IPS-18a (cell line): ENCODE results near the gene MRPL58.
"Not testable (repeated sequence)": the region's sequence is repeated elsewhere in the genome, so short reads cannot be mapped to it uniquely, and the experiment has no call there.

Experiments
- H3K27ac ChIP-seq: one replicate; pipeline ENCODE4 v1.5.1; 2013; ENCODE audit warnings: low read length
- H3K27me3 ChIP-seq: one replicate; pipeline ENCODE4 v1.6.1; 2013; ENCODE audit warnings: mild to moderate bottlenecking, low read length; ENCODE audit not compliant: control insufficient read depth, insufficient read depth
- H3K36me3 ChIP-seq: one replicate; pipeline ENCODE4 v1.6.1; 2013; ENCODE audit warnings: low read depth, low read length; ENCODE audit not compliant: control insufficient read depth
- H3K4me1 ChIP-seq: one replicate; pipeline ENCODE4 v1.6.1; 2013; ENCODE audit warnings: low read depth, low read length; ENCODE audit not compliant: control insufficient read depth
- H3K4me3 ChIP-seq: one replicate; pipeline ENCODE4 v1.5.1; 2013; ENCODE audit warnings: low read length
- H3K9ac ChIP-seq: one replicate; pipeline ENCODE4 v1.6.1; 2013; ENCODE audit warnings: mild to moderate bottlenecking, low read length, moderate library complexity
- H3K9me3 ChIP-seq: one replicate; pipeline ENCODE4 v1.6.1; 2013; ENCODE audit warnings: low read depth, low read length; ENCODE audit not compliant: control insufficient read depth

Gene MRPL58

DNA sequence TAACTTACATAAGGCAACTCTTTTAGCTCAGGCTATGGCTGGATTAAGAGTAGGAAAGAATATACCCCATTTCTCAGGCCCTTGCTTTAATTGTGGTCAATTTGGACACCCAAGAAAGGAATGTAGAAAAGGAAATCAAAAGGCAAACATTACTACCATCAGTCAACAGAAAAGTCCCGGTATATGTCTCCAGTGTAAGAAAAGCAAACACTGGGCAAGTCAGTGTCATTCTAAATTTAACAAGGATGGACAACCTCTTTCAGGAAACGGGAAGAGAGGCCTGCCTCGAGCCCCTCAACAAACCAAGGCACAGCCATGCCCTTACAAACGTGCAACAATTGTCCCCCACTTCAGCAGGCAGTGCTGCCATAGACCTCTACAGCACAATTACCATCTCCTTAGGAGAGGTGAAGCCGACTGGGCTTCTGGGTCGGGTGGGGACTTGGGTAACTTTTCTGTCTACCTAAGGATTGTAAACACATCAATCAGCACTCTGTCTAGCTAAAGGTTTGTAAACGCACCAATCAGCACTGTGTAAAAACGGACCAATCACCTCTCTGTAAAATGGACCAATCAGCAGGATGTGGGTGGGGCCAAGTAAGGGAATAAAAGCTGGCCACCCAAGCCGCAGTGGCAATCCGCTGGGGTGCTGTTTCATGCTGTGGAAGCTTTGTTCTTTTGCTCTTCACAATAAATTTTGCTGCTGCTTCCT lies 12.4 kb downstream of the MRPL58 start:
- H3K9me3 ChIP-seq, result no peaks in the 10 kb centered on the region
- H3K27ac ChIP-seq, result no peak overlapping the region
- no peaks in the 10 kb centered on the region for H3K27me3 ChIP-seq
- no peak overlapping the region for H3K4me3 ChIP-seq
- H3K4me1 ChIP-seq, result no peaks in the 10 kb centered on the region
- H3K9ac ChIP-seq, result no peak overlapping the region
- peaks cover 21% of the 10 kb centered on the region for H3K36me3 ChIP-seq

DNA sequence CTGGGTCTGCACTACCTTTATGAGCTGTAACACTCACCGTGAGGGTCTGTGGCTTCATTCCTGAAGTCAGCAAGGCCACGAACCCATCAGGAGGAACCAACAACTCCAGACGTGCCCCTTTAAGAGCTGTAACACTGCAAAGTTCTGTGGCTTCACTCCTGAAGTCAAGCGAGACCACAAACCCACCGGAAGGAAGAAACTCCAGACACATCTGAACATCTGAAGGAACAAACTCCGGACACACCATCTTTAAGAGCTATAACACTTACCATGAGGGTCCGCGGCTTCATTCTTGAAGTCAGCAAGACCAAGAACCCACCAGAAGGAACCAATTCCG lies 12.9 kb downstream of the MRPL58 start:
- not testable (repeated sequence) for H3K27ac ChIP-seq, H3K9ac ChIP-seq, H3K27me3 ChIP-seq, H3K9me3 ChIP-seq, H3K4me3 ChIP-seq, H3K4me1 ChIP-seq
- H3K36me3 ChIP-seq, result peaks cover 17% of the 10 kb centered on the region

GRCh38 chr17:75026650-75027049 lies 14.2 kb downstream of the MRPL58 start:
- not testable (repeated sequence) for H3K27me3 ChIP-seq

DNA sequence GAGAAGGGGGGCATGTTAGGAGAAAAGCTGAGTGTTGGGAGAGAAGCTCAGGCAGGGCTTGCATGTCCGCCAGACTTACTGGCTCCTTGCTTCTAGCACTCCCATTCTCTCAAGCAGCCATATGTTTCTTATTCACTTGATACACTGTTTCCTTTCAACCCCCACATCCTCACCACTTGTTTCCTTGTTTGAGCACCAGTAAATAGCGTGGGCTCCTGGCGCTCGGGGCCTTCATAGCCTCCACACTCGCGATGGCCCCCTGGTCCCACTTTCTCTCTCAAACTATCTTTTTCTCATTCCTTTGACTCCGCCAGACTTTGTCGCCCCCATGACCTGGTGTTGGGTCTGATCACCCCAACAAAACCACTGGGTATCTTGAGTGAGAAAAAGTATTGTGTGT lies 17.7 kb downstream of the MRPL58 start:
- Histone ChIP-seq H3K4me1 (no peaks in the 10 kb centered on the region), H3K9ac (no peak overlapping the region), H3K27me3 (no peaks in the 10 kb centered on the region), H3K9me3 (peaks cover 3% of the 10 kb centered on the region), H3K36me3 (no peaks in the 10 kb centered on the region), H3K4me3 (no peak overlapping the region), H3K27ac (no peak overlapping the region)

More at GRCh38 chr17:75026650-75027049, 14.2 kb downstream of the MRPL58 start:
- H3K27ac ChIP-seq, H3K4me1 ChIP-seq, H3K9me3 ChIP-seq, H3K36me3 ChIP-seq, H3K4me3 ChIP-seq, H3K9ac ChIP-seq: not testable (repeated sequence)

DNA sequence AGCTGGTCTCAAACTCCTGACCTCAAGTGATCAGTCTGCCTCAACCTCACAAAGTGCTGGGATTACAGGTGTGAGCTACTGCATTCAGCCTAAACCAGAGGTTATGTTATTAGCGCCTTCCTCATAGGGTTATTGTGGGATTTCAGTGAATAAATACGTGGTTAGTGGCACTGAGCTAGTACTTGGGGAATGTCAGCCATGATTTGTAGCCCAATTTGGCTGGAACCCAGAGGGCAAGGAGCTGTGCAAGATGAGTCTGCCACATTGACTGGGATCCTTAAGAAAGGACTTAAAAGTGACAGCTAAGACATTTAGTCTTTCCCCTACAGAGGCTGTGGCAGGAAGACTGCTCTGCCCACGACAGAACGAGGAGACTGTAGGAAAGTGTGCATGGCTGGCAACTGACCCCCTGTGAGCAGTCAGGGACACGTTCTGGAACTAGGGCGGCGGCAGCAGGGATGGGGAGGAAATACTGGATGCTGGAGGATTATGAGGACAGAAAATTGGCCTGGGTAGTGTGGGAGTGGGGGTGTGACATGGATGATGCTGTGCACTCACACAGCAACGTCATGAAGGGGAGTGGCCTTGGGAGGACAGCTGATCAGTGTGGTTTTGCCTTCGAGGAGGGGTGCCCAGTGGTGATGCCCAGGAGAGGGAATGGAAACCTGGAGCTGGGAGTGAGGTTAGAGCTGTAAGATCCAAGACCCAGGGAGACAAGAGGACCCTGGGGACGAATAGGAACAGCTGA lies 19.7 kb downstream of the MRPL58 start:
- Histone ChIP-seq H3K9ac (no peak overlapping the region), H3K27ac (no peak overlapping the region), H3K36me3 (no peaks in the 10 kb centered on the region), H3K4me3 (no peak overlapping the region), H3K9me3 (peaks cover 3% of the 10 kb centered on the region), H3K4me1 (peaks cover 5% of the 10 kb centered on the region), H3K27me3 (no peaks in the 10 kb centered on the region)

- H3K9me3 ChIP-seq, result peaks cover 3% of the 10 kb centered on the region
- no peak overlapping the region for H3K27ac ChIP-seq
- H3K4me3 ChIP-seq, result peak overlapping the region; percentile 90
- peaks cover 5% of the 10 kb centered on the region for H3K4me1 ChIP-seq
- H3K27me3 ChIP-seq, result no peaks in the 10 kb centered on the region
- H3K9ac ChIP-seq, result no peak overlapping the region
- H3K36me3 ChIP-seq, result peaks cover 5% of the 10 kb centered on the region
Measured at GRCh38 chr17:75032720-75033280, 20.3 kb downstream of the MRPL58 start.

DNA sequence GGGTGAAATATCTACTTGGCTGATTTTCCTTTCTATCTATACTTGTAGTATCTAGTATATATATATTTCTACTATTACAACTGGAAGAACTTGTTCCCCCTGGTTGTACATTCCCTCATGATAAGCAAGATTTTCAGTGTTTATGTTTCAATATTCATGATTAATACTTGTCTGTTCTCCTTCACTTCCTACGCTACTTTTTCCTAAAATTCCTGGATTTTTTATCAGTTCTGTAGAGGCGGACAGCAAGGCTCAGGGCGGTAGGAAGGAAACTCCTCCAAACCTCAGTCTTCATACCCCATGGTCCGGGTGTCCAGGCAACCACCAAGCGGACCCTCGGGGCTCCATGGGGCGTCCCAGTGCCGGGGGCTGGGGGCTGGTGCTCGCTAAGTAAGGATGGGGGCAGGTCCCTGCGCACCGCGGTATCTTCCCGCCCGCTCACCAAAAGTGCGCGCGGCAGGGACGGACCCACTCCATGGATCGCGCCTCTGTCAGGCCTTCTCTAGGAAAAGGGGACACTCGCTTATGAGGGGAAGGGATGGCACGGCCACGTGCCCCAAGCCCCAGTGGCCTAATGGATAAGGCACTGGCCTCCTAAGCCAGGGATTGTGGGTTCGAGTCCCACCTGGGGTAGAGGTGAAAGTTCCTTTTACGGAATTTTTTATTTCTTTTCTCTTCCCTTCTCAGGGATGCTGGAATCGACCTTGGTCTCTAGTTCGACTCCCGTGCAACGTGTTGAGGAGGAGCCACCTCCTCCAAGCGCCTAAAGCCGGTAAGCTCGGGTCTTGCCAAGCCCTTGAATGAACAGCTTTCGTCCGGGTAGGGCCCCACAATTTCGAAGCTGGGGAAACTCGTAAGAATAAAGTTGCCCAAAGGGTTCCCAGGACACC lies 21.1 kb downstream of the MRPL58 start:
- Histone ChIP-seq H3K9ac (peak overlapping the region; percentile 95), H3K9me3 (peaks cover 3% of the 10 kb centered on the region), H3K4me1 (peaks cover 5% of the 10 kb centered on the region), H3K4me3 (peak overlapping the region; percentile 90), H3K36me3 (peaks cover 10% of the 10 kb centered on the region), H3K27ac (peak overlapping the region; percentile 41), H3K27me3 (no peaks in the 10 kb centered on the region)

- Histone ChIP-seq H3K36me3 (peaks cover 18% of the 10 kb centered on the region), H3K27ac (peak overlapping the region; percentile 78), H3K27me3 (no peaks in the 10 kb centered on the region), H3K4me3 (peak overlapping the region; percentile 90), H3K4me1 (peaks cover 5% of the 10 kb centered on the region), H3K9ac (peak overlapping the region; percentile 95), H3K9me3 (peaks cover 3% of the 10 kb centered on the region)
Measured at GRCh38 chr17:75034236-75034908, 21.9 kb downstream of the MRPL58 start.

DNA sequence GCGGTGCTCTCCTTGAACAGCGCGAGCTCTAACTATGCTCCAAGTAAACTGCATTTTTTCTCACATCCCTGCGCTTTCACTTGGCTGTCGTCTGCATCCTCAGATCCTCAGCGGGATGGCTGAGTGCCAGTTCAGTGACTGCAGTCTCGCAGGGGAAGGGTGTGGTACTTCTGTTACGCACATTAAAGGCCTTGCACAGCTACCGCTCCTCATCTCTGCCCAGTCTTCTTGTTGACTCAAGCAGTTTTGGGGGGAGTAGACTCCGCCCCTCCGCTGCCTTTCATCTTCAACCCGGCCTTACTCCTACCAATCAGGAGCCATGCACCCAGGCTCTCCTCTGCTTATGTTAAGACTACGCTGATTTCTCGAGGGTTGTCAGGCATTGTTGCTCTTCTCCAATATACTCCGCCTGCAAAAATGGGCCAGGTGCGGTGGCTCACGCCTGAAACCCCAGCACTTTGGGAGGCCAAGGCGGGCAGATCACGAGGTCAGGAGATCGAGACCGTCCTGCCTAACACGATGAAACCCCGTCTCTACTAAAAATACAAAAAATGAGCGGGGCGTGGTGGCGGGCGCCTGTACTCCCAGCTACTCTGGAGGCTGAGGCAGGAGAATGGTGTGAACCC lies 24.3 kb downstream of the MRPL58 start:
- Histone ChIP-seq H3K4me3 (no peak overlapping the region), H3K9me3 (no peaks in the 10 kb centered on the region), H3K27me3 (no peaks in the 10 kb centered on the region), H3K27ac (no peak overlapping the region), H3K36me3 (peaks cover 39% of the 10 kb centered on the region), H3K4me1 (peaks cover 5% of the 10 kb centered on the region), H3K9ac (no peak overlapping the region)

DNA sequence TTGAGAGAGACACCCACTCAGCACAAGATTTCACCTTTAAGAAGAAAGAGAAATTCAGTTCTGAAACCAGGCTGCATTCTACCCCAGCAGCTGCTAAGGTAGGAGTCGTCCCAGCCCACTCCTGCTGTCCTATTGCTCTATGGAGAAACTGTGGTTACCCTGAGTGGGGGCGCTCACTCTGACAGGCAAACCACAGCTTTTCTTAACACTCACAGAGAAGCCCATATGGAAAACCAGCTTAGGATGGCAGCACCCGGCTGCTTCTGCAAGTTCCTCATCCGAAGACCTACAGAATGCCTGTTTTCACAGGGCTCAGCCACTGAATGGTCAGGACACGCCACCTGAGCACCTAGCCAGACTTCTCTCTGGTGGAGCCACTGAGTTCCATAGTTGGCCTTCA lies 26.8 kb downstream of the MRPL58 start:
- H3K9ac ChIP-seq, result no peak overlapping the region
- no peaks in the 10 kb centered on the region for H3K9me3 ChIP-seq
- no peak overlapping the region for H3K27ac ChIP-seq
- peaks cover 10% of the 10 kb centered on the region for H3K4me1 ChIP-seq
- H3K4me3 ChIP-seq, result no peak overlapping the region
- peaks cover 45% of the 10 kb centered on the region for H3K36me3 ChIP-seq
- H3K27me3 ChIP-seq, result no peaks in the 10 kb centered on the region
